ENCODE results near the gene HOXB13. TPM values are rescaled to one million over a fixed set of nuclear protein-coding genes. Genes with fewer than 3 reads are reported as not detected.

Gene HOXB13
- total and polyA plus RNA-seq, 9 donors = 0.38 TPM; not detected in 8

DNA sequence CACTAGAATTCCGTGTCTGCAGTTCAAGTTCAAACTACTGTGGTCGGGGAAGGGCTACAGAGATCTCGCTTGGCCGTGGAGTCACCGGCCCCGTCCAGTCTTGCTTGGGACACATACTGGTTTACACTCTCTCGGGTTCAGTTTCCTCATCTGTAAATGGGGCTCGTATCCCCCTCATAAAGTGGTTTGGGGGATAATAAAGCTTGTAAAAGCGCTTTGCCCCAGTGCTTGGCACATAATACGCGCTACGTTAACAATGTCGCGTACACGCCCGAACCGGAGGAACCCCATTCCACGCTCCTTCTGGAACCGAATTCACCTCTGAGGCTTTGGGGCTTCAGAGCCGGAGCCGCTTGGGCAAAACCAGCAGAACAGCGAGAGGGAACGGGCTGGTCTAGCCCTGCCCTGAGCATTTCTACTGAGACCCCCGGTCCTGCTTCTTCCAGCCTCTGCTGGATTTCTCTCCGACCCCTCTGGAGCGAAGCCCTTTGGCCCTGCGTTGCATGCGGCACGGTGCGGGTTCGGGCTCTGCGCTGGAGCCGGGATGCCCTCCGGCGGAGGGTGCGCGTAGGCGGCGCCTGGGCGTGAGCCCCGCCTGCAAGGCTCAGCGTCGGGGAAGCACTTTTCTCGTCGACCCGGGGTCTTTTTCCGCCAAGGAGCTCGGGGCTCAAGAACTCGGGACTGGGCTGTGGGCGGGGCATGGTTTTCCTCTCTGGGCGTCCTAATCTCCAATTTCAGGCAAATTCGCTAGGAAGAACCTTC lies 26.1 kb upstream of the HOXB13 start:
- TF ChIP-seq, protein P1, sequence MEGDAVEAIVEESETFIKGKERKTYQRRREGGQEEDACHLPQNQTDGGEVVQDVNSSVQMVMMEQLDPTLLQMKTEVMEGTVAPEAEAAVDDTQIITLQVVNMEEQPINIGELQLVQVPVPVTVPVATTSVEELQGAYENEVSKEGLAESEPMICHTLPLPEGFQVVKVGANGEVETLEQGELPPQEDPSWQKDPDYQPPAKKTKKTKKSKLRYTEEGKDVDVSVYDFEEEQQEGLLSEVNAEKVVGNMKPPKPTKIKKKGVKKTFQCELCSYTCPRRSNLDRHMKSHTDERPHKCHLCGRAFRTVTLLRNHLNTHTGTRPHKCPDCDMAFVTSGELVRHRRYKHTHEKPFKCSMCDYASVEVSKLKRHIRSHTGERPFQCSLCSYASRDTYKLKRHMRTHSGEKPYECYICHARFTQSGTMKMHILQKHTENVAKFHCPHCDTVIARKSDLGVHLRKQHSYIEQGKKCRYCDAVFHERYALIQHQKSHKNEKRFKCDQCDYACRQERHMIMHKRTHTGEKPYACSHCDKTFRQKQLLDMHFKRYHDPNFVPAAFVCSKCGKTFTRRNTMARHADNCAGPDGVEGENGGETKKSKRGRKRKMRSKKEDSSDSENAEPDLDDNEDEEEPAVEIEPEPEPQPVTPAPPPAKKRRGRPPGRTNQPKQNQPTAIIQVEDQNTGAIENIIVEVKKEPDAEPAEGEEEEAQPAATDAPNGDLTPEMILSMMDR (IDR thresholded peaks at IDR 0.05) = no peak
- no peak for TF ChIP-seq POLR2A (IDR thresholded peaks at IDR 0.05)
- no peak for TF ChIP-seq EP300 (IDR thresholded peaks at IDR 0.05)

DNA sequence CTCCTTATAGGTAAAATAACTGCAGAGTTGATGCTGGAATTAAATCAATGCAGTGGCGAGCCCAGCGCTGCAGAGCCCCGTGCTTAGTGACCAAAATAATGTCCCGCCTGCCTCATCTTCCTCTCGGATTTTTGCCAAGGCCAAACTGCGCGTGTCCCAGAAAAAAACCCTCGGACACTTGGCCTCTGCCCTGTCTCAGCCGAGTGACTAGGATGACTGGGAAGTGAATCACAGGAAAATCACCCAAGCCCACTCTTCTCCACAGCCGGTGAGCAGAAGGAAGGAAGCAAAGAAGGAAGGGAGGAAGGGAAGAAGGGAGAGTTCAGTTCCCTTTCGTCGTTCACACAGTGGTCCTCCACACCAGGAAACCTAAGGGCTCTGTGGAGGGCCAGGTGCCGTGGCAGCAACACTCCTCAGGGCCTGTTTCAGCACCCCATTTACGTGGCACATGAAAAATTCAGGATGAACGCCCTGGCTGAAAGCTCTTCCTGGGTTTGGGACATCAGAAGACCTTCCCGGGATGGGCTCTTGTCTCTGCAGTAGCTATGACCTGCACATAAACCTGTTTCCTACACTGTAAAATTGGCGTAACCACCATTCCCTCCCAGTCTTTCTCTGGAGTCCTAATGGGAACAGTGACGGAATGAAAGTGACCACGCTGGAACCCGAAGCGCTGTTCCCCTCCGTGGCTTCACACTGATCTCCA lies 25.4 kb upstream of the HOXB13 start:
- Histone ChIP-seq H3K9me3 (no peaks in the 10 kb centered on the region), H3K27me3 (no peaks in the 10 kb centered on the region), H3K36me3 (no peaks in the 10 kb centered on the region), H3K4me3 (no peak overlapping the region), H3K4me1 (ENCODE audit: insufficient read depth) (no peaks in the 10 kb centered on the region), H3K27ac (no peak overlapping the region)
- DNase-seq = no peak
- TF ChIP-seq, protein P1 (IDR thresholded peaks at IDR 0.05) = no peak
- TF ChIP-seq POLR2A (IDR thresholded peaks at IDR 0.05) = no peak
- no peak for TF ChIP-seq EP300 (IDR thresholded peaks at IDR 0.05)
- 9 to 12% (median 11%) methylated on average over 22 of the region's 22 CpGs for WGBS, 3 donors
- intact Hi-C loops (cut with DNase I) = no loop called here

More for the DNA sequence above, 26.1 kb upstream of the HOXB13 start:
- intact Hi-C loops (cut with DNase I) = no loop called here
- 5 to 6% (median 5%) methylated on average over 47 to 52 of the region's 52 CpGs for WGBS, 3 donors
- Histone ChIP-seq H3K27me3 (no peaks in the 10 kb centered on the region), H3K36me3 (no peaks in the 10 kb centered on the region), H3K27ac (no peak overlapping the region), H3K4me3 (no peak overlapping the region), H3K9me3 (no peaks in the 10 kb centered on the region), H3K4me1 (ENCODE audit: insufficient read depth) (no peaks in the 10 kb centered on the region)
- no peak for DNase-seq

DNA sequence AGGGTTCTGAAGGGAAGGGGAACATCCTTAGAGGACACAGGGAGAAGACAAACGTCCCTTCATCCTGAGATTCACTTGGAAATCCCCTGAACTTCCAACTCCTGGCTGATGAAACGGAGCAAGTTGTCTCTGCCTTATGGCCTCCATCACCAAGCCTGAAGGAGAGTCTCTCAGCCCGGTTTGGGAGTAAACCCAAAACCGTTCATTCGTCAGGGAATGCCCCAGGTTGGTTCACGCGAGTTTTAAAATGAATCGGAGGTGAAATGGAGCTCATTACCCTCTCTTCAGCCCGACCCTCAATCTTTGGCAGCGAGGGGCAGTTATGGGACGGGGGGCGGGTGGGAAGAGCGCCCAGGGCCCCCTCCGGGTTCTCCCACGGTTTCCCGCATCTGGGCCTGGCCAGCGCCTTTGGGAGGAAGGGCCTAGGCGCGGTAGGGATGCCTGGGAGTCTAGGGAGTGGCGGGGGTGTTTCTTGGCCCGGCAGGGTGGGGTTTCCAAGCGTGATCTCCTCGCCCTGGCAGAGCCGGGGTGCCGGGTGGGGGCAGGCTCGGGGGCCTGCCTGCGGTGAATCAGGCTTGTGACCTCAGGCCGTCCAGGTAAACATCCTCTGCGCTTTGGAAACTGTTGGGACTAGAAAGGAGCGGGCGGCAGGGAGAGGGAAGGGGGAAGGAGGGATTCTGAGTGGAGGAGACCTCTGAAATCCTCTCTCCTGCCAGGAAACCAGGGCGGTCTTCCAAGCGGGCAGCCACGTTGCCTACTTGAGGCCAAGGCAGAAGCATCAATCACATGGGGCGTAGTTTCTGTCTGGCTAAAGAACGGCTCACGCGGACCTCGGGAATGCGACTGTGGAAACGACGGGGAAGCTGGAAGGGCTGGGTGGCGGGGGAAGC lies 24.1 kb upstream of the HOXB13 start:
- 4 to 5% (median 4%) methylated on average over 41 to 43 of the region's 43 CpGs for WGBS, 3 donors
- Histone ChIP-seq H3K36me3 (no peaks in the 10 kb centered on the region), H3K27me3 (no peaks in the 10 kb centered on the region), H3K9me3 (no peaks in the 10 kb centered on the region), H3K4me1 (ENCODE audit: insufficient read depth) (no peaks in the 10 kb centered on the region), H3K27ac (no peak overlapping the region), H3K4me3 (no peak overlapping the region)
- intact Hi-C loops (cut with DNase I) = no loop called here
- DNase-seq = no peak
- TF ChIP-seq EP300 (IDR thresholded peaks at IDR 0.05) (no peak), POLR2A (IDR thresholded peaks at IDR 0.05) (no peak)
- TF ChIP-seq, protein P1 (IDR thresholded peaks at IDR 0.05) = no peak

DNA sequence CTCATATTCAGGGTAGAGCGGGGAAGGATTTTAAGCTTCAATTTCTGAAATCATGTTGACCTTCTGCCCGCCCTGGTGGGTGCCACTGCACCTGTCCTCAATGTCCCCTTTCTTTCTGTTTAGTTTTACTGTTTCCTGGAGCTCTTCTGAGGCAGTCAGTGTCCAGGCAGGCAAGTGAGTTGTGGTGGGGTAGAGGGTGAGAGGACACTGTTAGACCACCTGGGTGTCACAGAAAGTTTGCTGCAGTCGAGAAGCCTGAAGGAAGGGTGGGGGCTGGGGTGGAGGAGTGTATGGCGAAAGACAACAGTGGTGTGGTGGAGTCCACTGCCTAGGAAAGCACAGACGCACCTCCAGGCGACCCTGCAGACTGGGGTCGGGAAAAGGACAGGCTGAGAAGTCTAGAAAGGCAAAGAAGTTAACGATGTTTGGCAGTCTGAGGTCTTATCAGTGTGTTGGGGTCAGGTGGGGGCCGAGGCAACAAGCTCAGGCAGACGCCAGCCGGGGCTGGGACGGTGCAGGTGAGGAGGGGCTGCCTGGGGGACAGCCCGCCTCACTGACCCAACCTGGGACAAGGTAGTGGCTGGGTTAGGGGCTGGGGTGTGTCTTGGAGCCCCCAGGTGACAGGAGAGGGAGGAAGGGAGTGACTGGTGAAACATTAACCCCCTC lies 23.3 kb upstream of the HOXB13 start:
- H3K27ac ChIP-seq = no peak overlapping the region
- 4% methylated on average over 13 of the region's 13 CpGs for WGBS, 3 donors
- H3K27me3 ChIP-seq = no peaks in the 10 kb centered on the region
- no peak for DNase-seq
- H3K4me3 ChIP-seq = no peak overlapping the region
- H3K4me1 ChIP-seq (ENCODE audit: insufficient read depth) = no peaks in the 10 kb centered on the region
- intact Hi-C loops (cut with DNase I) = no loop called here
- H3K36me3 ChIP-seq = no peaks in the 10 kb centered on the region
- H3K9me3 ChIP-seq = no peaks in the 10 kb centered on the region
- TF ChIP-seq POLR2A (IDR thresholded peaks at IDR 0.05) (no peak), EP300 (IDR thresholded peaks at IDR 0.05) (no peak)
- TF ChIP-seq, protein P1 (IDR thresholded peaks at IDR 0.05) = no peak
